Astrocyte of the spinal cord (primary cell): Measurements from ENCODE around the gene TPSG1.
"Not testable (repeated sequence)": the region's sequence is repeated elsewhere in the genome, so short reads cannot be mapped to it uniquely, and the experiment has no call there.

Experiments
- DNase-seq: peaks from one replicate; pipeline ENCODE4 v3.0.0; 2011; ENCODE audit warnings: low read depth, low spot score
- H3K4me3 ChIP-seq: 2 replicates; pipeline ENCODE4 v1.5.1; 2011; ENCODE audit warnings: low read depth, mild to moderate bottlenecking, low read length, moderate library complexity
- CTCF ChIP-seq: IDR thresholded peaks from 2 replicates; pipeline ENCODE4 v1.5.1; 2012; ENCODE audit warnings: low read depth, mild to moderate bottlenecking, low read length, inconsistent platforms
- in situ Hi-C: cut with HindIII; loops from 2 replicates; pipeline ENCODE4 v1.10.0; 2017; ENCODE audit warnings: low sequenced_read_pairs

TPSG1 gene

GRCh38 chr16:1241081-1241480 lies 16.0 kb upstream of the TPSG1 start:
- H3K4me3 ChIP-seq, DNase-seq, in situ Hi-C loops: not testable (repeated sequence)

GRCh38 chr16:1240436-1240835 lies 15.4 kb upstream of the TPSG1 start, which contains the start of gene TPSAB1:
Gene TPSAB1 (plus strand): TSS chr16:1240705. CDS start chr16:1240939, 234 bp downstream.
- in situ Hi-C loops, DNase-seq: not testable (repeated sequence)

GRCh38 chr16:1239575-1239974 lies 14.5 kb upstream of the TPSG1 start:
- DNase-seq = not testable (repeated sequence)

More at GRCh38 chr16:1240436-1240835, 15.4 kb upstream of the TPSG1 start, which contains the start of gene TPSAB1:
- H3K4me3 ChIP-seq = not testable (repeated sequence)

GRCh38 chr16:1238909-1239308 lies 13.8 kb upstream of the TPSG1 start:
- DNase-seq = not testable (repeated sequence)

More at GRCh38 chr16:1239575-1239974, 14.5 kb upstream of the TPSG1 start:
- in situ Hi-C loops, H3K4me3 ChIP-seq: not testable (repeated sequence)

GRCh38 chr16:1237990-1238389 lies 12.9 kb upstream of the TPSG1 start:
- H3K4me3 ChIP-seq = no peak overlapping the region
- in situ Hi-C loops = no loop called here
- no peak for TF ChIP-seq CTCF
- DNase-seq = no peak

More at GRCh38 chr16:1238909-1239308, 13.8 kb upstream of the TPSG1 start:
- in situ Hi-C loops, H3K4me3 ChIP-seq: not testable (repeated sequence)

- in situ Hi-C loops, DNase-seq, H3K4me3 ChIP-seq: not testable (repeated sequence)
Measured at GRCh38 chr16:1236659-1237058, 11.6 kb upstream of the TPSG1 start.

GRCh38 chr16:1232049-1232748 lies 7.1 kb upstream of the TPSG1 start:
- H3K4me3 ChIP-seq, DNase-seq, in situ Hi-C loops: not testable (repeated sequence)

- DNase-seq, in situ Hi-C loops, H3K4me3 ChIP-seq: not testable (repeated sequence)
Measured at GRCh38 chr16:1231301-1231700, 6.2 kb upstream of the TPSG1 start.

GRCh38 chr16:1230471-1231212 lies 5.6 kb upstream of the TPSG1 start:
- DNase-seq, in situ Hi-C loops, H3K4me3 ChIP-seq: not testable (repeated sequence)

GRCh38 chr16:1230084-1230470 lies 5.0 kb upstream of the TPSG1 start, which contains the start of gene TPSB2:
Gene TPSB2 (minus strand): TSS chr16:1230184. CDS start chr16:1229951, 233 bp downstream.
- H3K4me3 ChIP-seq, DNase-seq, in situ Hi-C loops: not testable (repeated sequence)

- H3K4me3 ChIP-seq, in situ Hi-C loops, DNase-seq: not testable (repeated sequence)
Measured at GRCh38 chr16:1229476-1229875, 4.4 kb upstream of the TPSG1 start.

GRCh38 chr16:1228227-1228626 lies 3.2 kb upstream of the TPSG1 start:
- DNase-seq, in situ Hi-C loops, H3K4me3 ChIP-seq: not testable (repeated sequence)

GRCh38 chr16:1226692-1227091 lies 1.6 kb upstream of the TPSG1 start:
- in situ Hi-C loops, H3K4me3 ChIP-seq, DNase-seq: not testable (repeated sequence)

GRCh38 chr16:1225728-1226311 lies 752 bp upstream of the TPSG1 start:
- H3K4me3 ChIP-seq, in situ Hi-C loops, DNase-seq: not testable (repeated sequence)
